GM18909 (cell line): ENCODE results near the gene C17orf100.
A peak's percentile ranks its signal among the peaks of the same experiment; 100 is the strongest.
"Not testable (repeated sequence)": the region's sequence is repeated elsewhere in the genome, so short reads cannot be mapped to it uniquely, and the experiment has no call there.

Experiments used
- ATAC-seq: cut with Tn5 transposase; IDR thresholded peaks from one replicate; pipeline ENCODE4 v1.9.1; 2021; ENCODE audit warnings: mild to moderate bottlenecking; ENCODE audit not compliant: unreplicated experiment, poor library complexity

C17orf100 gene

DNA sequence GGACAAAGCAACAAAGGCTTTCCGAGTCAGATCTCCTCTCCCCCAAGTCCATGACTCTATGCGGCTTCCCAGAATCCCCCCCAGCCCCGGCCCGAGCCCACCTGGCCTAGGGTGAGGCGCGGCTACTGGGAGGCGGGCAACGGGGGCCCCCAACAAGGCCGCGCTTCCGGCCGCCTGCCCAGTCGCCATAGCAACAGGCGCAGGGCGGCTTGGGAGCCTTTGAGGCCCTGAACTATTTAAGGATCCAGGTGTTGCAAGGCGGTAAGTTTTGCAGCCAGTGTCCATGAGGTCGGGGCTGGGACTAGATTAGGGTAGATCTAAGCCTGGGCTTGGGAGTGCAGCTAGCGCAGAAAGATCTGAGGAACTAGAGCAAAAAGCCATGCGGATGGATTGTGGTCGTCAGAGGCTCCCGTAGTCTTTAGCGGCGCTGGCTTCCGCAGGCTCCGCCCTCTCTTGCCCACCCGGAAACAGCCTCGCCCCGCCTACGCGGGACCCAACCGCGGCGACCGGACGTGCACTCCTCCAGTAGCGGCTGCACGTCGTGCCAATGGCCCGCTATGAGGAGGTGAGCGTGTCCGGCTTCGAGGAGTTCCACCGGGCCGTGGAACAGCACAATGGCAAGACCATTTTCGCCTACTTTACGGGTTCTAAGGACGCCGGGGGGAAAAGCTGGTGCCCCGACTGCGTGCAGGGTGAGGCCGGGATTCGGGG lies 10.9 kb upstream of the C17orf100 start, which contains the start of the genes KIAA0753 and TXNDC17:
TSS of gene KIAA0753 (minus strand) at position 176 of the 711 bp plus-strand sequence. CDS start 5,608 bp downstream, outside the sequence.
TSS of gene TXNDC17 (plus strand) at position 525 of the 711 bp plus-strand sequence. CDS start at position 548, 23 bp downstream.
- peak; percentile 84 for ATAC-seq

DNA sequence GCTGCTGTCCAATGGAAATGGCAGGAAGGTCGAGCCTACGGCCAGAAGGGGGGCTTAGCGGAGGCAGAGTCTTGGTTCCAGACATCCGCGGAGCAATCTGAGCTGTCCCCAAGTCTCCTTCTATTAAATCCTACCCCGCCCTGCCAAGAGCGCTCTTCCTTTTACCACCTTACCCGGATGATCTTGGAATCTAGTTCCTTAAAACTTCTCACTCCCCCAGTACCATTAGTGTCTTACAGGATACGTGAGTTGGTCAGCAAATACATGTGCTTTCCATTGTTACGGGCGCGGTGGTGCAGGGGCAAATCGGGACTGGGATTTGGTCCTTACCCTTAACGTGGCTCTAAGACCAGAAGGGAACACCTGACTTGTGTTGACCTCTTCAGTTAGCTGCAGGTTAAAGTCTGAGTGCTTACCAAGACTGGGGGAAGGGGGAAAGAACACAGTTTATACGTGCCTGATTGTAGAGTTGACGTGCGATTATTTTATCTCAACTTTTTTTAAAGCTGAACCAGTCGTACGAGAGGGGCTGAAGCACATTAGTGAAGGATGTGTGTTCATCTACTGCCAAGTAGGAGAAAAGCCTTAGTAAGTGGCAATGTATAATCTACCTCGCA lies 10.2 kb upstream of the C17orf100 start:
- ATAC-seq = peak; percentile 13

DNA sequence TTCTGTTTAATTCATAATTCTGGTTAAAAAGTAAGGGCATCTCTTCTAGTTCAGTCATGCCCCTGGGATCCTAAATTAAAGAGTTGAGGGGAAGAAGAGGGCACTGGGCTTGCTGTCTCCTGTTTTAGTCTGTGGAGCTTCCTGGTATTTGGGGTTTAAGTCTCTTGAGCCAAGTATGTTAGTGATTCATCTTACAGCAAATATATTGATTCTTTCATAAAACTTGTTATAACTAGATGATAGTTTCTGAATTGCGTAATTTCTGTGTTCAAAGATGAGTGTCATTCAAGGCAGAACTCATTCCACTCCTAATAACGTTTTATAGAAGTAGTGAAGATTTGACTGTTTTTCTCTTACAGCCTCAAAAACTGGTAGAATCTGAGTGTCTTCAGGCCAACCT lies 9.0 kb upstream of the C17orf100 start:
- no peak for ATAC-seq

DNA sequence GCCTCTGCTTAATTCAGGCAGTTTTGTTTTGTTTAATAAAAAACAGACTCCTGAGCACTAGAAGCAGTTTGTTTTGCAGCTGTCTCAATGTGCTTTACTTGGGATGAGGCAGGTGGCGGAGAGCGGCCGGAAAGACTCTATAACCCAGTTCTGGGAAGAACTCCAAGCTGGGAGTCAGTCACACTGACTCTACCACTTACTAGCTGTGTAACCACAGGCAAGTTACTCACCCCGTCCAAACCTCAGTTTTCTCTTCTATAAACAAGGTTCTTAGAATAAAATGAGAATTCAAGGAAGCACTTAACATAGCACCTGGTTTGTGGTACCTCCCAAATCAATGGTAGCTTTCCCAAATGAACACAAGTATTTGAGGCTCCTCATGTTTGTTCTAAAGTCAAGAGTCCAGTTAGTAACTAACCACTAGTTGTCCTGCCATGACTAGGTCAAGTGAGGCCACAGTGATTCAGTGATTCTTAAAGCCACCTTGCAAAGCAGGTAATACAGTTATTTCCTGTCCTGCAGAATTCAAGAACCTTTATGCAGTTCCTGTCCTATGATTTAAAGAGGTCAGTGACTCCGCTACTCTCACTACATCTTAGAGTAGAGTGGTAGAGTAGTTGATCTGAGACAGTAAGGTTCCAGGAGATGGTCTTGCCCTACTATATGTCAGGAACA lies 8.0 kb upstream of the C17orf100 start:
- no peak for ATAC-seq

DNA sequence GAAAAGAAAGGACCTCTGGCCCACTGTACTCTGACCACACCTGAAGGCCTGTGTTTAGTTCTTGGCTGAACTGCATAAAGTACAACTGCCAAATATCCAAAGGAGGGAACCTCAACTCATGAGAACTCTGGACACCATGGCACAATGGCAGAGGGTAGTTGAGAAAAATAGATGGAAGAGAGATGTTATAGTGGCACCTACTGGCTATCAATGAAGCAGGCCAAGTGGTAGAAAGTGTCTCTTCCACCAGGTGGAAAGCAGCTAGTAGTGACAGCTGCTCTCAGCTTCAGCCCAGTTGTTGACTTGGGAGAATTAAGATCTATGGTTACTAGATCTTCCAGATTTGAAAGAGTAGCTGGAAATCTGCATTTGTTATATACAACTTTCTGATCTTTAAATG lies 3.4 kb upstream of the C17orf100 start:
- ATAC-seq = no peak

DNA sequence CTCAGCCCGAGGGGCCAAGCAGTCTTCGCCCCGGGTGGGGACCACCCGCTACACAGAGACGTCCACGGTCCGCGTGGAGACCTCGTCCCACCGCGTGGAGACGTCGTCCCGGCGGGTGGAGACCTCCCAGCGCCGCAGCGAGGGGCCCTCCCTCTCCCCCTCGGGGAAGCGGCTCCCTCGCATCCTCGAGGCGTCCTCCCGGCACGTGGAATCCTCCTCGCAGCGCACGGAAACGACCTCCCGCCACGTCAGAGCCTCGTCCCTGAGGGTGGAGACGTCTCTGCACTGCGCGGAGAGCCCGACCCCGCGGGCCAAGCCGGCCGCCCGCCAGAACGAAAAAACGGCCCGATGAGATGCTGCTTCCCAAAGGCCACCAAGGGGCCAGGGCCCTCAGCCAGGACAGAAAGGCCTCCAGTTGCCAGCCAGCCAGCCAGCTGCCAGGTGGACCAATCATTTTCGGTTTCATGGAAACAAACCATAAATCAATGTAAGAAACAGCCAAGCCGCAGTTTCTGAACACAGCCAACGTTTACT lies 424 bp downstream of the C17orf100 start:
- no peak for ATAC-seq

DNA sequence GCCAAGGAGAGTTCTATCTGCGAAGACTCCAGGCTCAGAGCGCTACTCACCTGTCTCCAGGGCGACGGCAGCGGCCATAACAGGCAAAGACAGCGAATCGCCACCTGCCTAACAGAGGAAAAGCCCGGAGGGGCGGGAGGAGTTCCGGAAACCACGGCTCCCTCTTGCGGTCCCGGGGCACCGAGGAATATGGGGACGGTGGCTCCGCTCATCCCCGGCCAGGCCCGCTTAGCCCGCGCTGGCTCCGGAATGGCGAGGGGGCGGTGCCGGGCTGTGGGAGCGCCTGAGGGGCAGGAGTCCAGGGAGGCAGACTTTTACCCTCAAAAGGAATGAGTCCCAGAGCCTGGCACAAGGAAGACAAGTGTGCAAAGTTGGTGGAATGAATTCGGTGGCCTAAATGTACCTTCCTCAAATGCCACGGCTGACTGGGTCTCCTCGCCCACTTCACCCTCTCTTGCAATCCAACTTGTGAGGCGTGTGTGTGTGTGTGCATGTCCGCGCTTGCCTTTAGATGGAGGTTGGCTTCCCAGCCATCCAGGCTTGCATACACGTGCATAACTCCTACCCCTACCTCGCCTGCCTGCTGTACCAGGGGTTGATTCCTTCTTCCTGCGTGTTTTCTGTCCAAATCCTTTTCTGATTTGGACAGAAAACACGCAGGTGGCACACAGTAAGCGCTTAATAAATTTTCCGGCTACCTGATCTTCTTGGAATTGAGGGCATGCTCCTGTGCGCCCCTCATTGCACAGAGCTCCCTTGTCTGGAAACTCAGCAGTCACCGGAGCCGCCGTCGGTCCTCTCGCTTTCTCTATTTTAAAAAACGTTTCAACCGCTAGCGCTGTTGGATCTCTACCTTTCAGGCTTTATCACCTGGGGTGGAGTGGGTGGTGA lies 3.5 kb downstream of the C17orf100 start:
- ATAC-seq = no peak

DNA sequence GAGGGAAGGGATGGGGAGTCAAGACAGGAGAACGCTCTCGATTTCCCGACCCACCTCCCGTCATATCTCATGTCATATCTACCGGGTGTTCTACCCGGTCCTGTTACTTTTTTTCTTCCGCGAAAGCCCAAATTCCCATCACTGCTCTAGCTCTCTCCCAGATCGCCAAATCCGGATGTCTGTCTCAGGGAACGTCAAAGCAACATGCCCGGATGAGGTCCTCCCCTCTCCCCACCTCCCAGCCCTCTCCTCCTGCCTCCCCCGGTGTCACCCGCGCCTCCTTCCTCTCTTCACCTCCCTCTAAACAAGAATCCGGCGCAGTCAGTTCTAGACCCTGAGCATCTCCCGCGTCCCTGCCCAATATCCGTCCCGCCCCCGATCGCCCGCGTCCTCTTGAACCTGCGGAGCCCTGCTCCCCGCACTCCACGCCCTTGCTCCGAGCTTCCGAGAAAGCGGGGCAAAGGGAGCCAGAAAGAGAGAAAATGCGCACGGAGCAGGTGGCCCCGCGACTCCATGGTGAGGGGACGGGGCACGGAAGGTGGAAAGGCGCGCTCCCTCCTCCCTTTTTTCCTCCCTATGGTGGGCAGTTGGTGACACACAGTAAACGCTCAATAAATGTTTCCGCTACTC lies 4.3 kb downstream of the C17orf100 start:
- ATAC-seq = not testable (repeated sequence)

DNA sequence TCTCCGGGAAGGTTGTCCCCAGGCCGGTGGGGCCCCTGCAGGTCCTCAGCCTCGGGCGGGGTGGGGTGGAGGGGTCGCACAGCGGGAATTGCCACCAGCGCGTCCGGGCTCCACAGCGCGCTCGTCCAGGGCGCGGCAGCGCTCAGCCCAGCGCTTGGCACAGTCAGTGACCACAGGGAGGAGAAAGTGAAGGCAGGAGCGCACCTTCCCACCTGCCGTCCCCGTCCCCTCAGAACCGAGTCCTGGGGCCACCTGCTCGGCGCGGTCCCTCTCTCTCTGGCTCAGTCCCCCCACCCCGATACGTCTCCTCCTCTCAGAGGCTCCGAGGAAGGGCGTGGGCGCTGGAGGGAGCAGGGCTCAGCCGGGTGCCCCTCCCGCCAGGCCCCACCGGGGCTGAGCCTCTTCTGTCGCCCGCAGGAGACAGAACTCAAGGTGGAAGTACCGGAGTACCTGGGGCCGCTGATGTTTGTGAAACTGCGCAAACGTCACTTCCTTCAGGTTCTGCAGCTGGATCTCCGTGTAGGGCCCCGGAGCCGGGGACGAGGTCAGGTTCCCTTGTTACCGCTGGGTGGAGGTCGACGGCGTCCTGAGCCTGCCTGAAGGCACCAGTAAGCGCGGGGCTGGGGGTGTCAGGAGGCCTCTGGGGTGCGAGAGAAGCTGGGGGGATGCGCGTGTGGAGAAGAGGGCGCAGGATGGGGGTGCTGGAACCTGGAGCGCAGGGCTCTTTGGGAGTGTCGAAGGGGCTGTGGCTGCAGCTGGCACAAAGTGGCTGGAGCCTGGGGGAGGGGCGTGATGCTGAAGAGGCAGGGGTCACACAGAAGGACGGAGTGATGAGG lies 5.5 kb downstream of the C17orf100 start:
- ATAC-seq = not testable (repeated sequence)

DNA sequence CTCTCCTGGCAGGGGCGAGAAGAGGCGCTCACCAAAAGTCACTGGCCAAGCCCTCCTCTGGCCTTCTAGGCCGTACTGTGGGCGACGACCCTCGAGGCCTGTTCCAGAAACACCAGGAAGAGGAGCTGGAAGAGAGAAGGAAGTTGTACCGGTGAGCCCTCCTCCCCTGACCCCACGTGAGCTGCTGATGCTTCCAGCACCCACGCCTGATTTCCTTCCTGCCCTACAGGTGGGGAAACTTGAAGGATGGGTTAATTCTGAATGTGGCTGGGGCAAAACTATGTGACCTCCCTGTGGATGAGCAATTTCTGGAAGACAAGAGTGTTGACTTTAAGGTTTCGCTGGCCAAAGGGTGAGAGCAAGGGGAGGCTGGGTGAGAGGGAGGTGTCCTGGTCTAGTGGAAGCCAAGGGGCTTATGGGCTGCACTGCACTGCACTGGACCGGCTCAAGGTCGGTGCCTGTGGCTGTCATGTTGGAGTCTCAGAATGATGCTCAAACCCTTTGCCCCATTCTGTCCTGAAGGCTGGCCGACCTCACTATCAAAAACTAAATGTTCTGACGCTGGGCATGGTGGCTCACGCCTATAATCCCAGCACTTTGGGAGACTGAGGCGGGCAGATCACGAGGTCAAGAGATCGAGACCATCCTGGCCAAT lies 6.2 kb downstream of the C17orf100 start:
- ATAC-seq = no peak

DNA sequence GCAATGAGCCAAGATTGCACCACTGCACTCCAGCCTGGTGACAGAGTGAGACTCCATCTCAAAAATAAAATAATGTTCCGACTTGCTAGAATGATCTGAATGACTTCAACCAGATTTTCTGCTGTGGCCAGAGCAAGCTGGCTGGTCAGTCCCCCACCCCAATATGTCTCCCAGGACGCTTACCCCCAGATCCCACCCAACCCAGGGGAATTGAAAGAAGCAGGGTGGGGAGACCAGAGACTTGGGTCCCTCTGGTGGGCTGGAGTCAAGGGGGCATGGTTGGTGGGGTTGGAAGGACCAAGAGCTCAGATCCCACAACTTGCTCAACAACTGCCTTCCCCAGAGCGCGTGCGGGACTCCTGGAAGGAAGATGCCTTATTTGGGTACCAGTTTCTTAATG lies 6.8 kb downstream of the C17orf100 start:
- not testable (repeated sequence) for ATAC-seq

DNA sequence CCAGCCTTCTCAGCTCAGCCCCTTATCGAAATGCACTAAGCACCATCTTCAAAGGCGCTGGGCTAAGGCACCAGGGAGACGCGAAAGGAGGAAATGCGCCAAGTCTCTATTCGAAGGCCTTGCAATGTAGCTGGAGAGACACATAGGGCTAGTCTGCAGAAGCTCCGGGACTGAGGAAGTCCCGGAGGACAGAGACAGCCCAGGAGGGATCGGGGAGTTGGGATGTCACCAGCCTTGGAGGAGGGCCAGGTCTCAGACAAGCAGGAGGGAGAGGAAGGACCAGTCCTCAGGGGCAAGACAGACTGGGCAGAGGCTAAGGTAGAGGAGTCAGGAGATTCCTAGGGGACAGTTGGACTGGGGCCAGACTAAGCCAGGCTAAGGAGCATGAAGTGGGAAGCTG lies 8.5 kb downstream of the C17orf100 start:
- no peak for ATAC-seq

DNA sequence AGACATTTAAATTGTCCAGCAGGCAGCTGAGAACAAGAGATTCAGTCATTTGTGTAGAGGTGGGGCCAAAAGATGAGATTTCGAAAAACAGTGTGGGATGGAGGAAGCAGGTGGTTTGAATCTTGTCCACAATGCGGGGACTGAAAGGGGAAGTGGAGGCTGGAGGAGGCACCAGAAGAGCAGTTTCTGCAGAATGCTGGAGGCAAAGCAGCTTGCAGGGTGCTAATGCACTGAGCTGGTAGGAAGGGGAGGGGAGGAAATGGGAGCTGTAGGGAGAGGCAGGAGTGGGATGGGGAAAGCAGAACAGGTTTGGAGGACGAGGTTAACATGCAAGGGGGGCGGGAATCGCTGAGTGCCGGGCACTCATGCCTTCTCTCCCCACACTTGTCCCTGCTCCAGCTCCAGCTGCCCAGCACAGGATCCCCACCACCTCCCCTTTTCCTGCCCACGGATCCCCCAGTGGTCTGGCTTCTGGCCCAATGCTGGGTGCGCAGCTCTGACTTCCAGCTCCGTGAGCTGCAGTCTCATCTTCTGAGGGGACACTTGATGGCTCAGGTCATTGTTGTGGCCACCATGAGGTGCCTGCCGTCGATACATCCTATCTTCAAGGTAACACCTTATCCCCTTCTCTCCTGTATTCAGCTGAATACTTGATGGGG lies 9.4 kb downstream of the C17orf100 start:
- peak; percentile 80 for ATAC-seq

DNA sequence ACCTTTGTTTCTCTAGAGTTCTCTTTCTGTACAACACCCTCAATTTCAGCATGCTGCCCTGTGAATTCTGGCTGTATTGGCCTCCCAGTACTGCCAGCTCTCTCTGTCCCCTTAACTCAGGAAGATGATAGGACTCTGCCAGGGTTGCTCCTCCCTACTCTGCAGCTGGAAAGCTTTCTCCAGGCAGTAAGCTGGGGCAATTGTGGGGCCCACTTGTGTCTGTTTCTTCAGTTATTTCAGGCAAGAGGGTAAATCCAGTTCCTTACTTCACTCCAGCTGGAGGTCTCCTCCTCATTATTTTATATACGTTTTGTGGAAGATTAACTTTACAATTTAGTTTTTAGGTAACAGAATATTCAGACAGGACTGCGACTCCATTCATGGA lies 9.9 kb downstream of the C17orf100 start:
- no peak for ATAC-seq

DNA sequence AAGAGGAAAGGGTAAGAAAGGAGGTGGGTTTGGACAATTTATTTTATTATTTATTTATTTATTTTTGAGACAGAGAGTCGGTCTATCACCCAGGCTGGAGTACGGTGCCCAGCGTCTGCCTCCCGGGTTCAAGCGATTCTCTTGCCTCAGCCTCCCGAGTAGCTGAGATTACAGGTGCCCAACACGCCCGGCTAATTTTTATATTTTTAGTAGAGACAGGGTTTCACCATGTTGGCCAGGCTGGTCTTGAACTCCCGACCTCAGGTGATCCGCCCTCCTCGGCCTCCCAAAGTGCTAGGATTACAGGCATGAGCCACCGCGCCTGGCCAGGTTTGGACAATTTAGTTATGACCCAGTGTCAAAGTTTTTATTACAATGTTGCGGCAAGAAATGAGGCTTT lies 11.6 kb downstream of the C17orf100 start:
- not testable (repeated sequence) for ATAC-seq

DNA sequence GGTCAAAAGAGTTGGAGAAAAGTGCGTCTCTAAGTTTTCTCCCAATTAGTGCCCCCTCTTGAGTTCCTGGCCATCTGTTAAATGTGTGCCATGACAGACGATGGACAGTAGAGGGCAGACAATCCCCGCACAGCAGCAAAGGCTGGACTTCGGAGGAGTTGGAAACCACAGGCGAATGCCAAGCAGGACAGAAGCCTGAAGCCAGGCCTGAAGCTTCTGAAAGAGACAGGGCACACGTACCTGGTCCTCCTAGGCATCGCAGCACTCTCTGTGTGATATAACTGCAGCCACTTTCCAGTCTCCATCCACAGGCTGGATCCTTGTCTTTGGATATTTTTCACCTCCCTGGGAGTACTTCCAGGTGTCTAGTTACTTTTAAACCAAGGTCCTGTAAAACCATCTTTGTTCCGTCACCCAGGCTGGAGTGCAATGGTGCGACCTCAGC lies 14.5 kb downstream of the C17orf100 start:
- no peak for ATAC-seq

DNA sequence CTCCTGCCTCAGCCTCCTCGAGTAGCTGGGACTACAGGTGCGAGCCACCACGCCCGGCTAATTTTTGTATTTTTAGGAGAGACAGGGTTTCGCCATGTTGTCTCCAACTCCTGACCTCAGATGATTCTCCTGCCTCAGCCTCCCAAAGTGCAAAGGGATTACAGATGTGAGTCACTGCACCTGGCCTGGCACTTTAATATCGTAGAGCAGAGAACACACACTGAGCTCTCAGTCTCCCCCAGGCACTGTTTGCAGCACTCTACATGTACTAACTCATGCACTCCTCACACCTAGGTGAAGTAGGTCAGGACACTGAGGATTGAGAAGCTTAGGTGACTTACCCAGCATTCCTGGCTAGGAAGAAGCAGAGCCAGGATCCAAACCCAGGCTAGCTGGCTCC lies 15.0 kb downstream of the C17orf100 start:
- ATAC-seq = no peak

DNA sequence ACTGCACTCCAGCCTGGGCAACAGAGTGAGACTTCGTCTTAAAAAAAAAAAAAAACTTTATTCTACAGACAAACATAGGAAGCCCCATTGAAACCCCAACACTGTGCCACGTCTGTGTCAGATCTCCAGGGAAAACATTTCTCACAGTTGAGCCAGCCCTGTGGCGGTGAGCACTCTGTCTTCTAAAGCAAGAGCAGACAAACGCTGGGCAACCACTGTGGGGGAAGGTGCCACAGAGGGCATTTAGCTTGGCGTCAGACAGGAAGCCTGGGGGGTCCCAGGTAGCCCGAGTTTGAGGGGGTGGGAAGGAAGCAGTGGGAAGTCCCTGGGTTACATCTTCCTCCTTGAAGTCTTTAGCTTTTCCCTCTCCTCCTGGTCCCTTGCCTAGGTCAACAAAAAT lies 16.0 kb downstream of the C17orf100 start:
- no peak for ATAC-seq
